ENCODE measurements around the gene TRRAP.
A peak's percentile ranks its signal among the peaks of the same experiment; 100 is the strongest.

TRRAP gene

DNA sequence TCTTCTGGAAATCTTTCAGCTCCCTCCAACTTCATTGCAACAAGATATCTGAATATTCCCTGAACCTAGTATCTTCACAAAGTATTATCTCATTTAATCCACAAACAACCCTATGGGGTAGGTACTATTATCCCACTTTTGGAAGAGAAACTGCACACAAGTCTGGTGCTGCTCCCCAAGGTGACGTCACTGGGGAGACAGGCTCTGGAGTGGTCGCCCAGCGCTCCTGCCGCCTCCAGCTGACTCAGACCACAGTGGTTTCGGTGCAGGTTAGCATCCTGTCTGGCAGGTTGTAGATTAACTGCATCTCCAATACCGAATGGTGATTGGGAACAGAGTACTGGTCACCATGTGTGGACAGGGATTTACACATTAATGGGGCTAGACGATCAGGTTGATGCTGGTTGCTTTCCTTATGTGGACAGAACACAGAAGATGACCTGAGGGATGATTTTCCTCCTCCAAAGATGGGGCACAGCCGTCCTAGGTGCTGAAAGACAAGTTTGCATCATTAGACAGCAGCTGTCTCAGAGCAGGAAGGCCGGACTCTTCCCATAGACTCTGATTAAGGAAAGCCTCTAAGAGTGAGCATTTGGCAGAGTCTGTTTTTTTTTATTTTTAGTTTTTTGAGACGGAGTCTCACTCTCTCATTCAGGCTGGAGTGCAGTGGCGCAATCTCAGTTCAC, 128.6 kb downstream of the TRRAP start:
- DNase-seq (ENCODE audit: low spot score): no peak

GRCh38 chr7:99008181-99008631, 129.9 kb downstream of the TRRAP start:
- no peak for DNase-seq (ENCODE audit: low spot score)

DNA sequence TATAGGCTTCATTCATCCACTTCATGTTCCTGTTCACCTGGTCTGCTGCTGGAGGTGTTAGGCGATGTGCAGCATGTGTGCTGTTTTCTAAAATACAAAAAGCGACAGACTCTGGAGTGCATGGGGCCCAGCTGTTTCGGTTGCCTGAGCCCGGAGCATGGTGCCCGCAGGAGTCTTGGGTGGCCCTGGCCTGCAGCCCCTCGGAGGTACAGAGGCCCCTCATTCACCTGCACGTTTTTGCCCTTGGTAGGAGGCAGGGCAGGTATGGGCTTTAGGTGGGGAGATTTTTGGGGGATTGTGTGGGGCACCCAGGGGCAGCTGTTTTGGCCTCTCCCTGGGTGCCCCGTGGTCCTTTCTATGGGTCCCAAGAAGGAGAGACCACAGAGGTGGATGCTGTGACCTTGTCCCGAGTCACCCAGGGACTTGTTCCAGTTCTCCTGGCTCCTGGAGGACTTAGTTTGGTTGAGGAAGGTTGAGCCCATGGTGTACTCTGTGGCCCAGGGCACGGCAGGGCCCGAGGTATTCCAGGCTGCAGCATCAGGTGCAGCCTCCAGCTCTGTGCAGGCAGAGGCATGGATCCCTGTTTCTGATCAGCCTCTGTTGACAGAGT, 130.7 kb downstream of the TRRAP start:
- DNase-seq (ENCODE audit: low spot score): no peak

DNA sequence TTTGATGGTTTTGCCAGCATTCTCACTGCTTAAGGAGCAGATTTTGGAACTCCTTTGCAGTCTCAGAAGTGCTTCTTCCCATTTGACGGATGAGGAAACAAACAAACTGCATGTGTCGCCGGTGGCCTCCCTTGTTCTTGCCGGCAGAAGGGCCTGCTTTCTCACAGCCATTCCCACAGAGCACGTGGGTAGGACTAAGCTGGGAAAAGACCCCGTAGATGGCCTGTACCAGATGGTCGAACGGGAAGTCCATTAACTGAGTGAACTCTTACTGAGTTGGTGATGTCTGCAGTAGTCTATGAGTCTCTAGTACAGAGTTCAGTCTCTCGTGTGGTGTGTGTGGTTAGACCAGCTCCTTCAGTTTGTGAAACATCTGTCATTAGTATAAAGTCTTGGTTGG, 131.9 kb downstream of the TRRAP start:
- DNase-seq (ENCODE audit: low spot score): no peak

DNA sequence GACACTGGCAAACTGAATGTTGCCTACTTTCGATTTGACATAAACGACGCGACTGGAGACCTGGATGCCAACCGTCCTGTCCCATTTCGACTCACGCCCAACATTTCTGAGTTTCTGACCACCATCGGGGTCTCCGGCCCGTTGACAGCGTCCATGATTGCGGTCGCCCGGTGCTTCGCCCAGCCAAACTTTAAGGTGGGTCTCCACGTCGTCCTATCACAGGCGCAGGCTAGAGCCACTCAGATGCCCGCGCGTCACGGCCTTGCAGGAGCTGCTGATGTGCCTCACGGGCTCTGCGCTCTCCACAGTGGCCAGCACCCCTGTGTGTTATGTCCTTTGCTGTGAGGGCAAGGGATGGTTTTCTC, 133.0 kb downstream of the TRRAP start:
- no peak for DNase-seq (ENCODE audit: low spot score)

DNA sequence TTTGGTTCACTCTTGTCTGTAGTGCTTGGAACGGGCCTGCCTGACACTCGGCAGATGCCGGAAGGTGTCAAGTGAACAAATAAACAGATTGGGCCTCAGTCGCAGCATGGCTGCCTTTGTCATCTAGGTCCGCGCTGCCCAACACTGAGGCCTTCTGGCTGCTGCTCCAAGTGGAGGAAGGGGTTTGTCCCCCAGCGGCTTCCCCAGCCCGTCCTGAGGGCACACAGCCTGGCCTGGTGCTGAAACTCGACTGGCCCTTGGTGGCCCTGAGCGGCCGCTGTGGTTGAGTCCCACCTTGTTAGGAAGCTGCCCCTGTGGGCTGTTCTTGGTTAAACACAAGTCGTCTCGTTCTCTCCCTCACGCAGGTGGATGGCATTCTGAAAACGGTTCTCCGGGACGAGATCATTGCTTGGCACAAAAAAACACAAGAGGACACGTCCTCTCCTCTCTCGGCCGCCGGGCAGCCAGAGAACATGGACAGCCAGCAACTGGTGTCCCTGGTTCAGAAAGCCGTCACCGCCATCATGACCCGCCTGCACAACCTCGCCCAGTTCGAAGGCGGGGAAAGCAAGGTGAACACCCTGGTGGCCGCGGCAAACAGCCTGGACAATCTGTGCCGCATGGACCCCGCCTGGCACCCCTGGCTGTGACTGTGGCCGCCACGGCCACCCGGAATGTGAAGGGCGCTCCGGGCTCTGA, 133.5 kb downstream of the TRRAP start:
- no peak for DNase-seq (ENCODE audit: low spot score)

GRCh38 chr7:99012722-99013121, 134.4 kb downstream of the TRRAP start:
- no peak for DNase-seq (ENCODE audit: low spot score)

GRCh38 chr7:99013266-99014112, 135.2 kb downstream of the TRRAP start:
- DNase-seq (ENCODE audit: low spot score): no peak

GRCh38 chr7:99014113-99014985, 136.0 kb downstream of the TRRAP start:
- DNase-seq (ENCODE audit: low spot score): no peak

GRCh38 chr7:99016196-99016595, 137.9 kb downstream of the TRRAP start:
- no peak for DNase-seq (ENCODE audit: low spot score)

- DNase-seq (ENCODE audit: low spot score): no peak
Measured at GRCh38 chr7:99019523-99020412, 141.4 kb downstream of the TRRAP start.

- DNase-seq (ENCODE audit: low spot score): no peak
Measured at GRCh38 chr7:99020413-99020715, 142.0 kb downstream of the TRRAP start.

- DNase-seq (ENCODE audit: low spot score): no peak
Measured at GRCh38 chr7:99021941-99022560, 143.7 kb downstream of the TRRAP start.

- no peak for DNase-seq (ENCODE audit: low spot score)
Measured at GRCh38 chr7:99024066-99024465, 145.7 kb downstream of the TRRAP start.

- no peak for DNase-seq (ENCODE audit: low spot score)
Measured at GRCh38 chr7:99027241-99027640, 148.9 kb downstream of the TRRAP start.

- no peak for DNase-seq (ENCODE audit: low spot score)
Measured at GRCh38 chr7:99027841-99028240, 149.5 kb downstream of the TRRAP start.

GRCh38 chr7:99028261-99028973, 150.1 kb downstream of the TRRAP start:
- DNase-seq (ENCODE audit: low spot score): no peak

DNA sequence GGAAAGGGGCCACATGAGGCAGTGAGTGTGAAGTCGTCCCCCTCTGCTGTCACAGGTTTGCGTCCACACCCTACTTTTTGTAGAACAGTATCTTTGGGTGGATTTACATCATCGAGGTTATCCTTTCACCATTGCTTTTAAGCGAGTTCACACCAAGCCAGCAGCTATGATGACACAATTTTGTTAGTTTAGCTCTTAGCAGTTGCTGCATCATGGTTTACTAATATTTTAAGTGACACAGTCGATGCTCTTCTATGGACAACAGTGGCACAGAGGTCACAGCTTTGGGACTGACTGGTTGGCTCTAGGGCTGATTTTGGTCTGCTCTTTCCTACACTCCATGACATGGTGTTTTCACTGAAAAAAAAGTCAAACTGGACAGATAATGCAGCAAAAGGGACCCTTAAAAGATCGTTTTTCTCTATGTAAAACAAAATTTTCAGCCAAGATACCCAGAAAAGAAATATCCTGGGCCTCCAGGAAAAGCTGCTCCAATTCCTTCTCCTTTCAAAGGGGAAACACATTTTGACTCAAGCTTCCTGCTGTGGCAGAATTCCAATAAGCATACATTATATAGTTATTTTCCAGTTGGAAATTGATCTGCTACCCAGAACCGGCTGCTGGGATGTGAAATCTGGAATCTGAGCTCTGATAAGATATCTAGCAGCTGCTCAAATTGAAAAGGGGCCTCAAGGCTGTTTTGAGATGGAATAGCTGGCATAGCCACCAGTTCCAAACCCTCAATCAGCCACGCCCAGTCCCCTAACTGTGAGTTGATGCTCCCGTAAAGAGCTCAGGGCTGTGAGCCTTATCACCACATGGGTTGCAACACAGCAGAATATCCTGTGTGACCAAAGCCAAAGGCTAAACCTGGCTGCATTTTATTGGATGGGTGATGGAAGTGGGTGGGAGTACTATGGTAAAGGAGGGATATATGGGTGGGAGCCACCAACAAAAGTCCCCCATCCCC, 151.4 kb downstream of the TRRAP start:
- peak; percentile 57 for DNase-seq (ENCODE audit: low spot score)
